Mucosa of descending colon (tissue), 3 donors: ENCODE results near the gene DCLK1. TPM values are rescaled to one million over a fixed set of nuclear protein-coding genes. Genes with fewer than 3 reads are reported as not detected.

ENCODE experiments used
- ATAC-seq: fragments of 200-7000 bp; cut with Tn5 transposase; one replicate; pipeline ENCODE4 v1.9.1; 2020; ENCODE audit warnings: mild to moderate bottlenecking, moderate library complexity
- DNase-seq, 3 donors: peaks; one replicate each; pipeline ENCODE4 v3.0.0-alpha.2; 2020
- H3K36me3 ChIP-seq: fragments of 200-600 bp; one replicate; pipeline ENCODE4 v1.8.0; 2021; ENCODE audit warnings: low read depth, mild to moderate bottlenecking
- H3K4me1 ChIP-seq: fragments of 200-600 bp; one replicate; pipeline ENCODE4 v1.8.0; 2021; ENCODE audit warnings: low read depth, mild to moderate bottlenecking
- H3K4me3 ChIP-seq: fragments of 200-600 bp; one replicate; pipeline ENCODE4 v1.8.0; 2021; ENCODE audit warnings: mild to moderate bottlenecking
- H3K9me3 ChIP-seq: fragments of 200-600 bp; one replicate; pipeline ENCODE4 v1.8.0; 2021; ENCODE audit warnings: mild to moderate bottlenecking
- intact Hi-C, 2 donors: fragments of 100-400 bp; cut with DNase I in 1 of 2; cut with micrococcal nuclease in 1 of 2; formaldehyde crosslinking; loops; one replicate each; pipeline versions ENCODE4 v1.11.0 to v1.11.1; 2022; cut with DNase I, micrococcal nuclease
- total RNA-seq, 3 donors: library from RNA; stranded (reverse); fragmentation: NEBNext Ultra II Directional in 2 of 3; extraction: Animal tissue kit (Norgen Biotek cat#: 25700) in 2 of 3; gene quantifications; one replicate each; pipeline versions ENCODE4 v1.2.1 to v1.2.4, GENCODE V29; 2021 to 2023
- TF ChIP-seq, protein P1 (sequence below): fragments of 200-600 bp; IDR thresholded peaks from one replicate; pipeline ENCODE4 v1.8.0; 2022; ENCODE audit warnings: antibody characterized with exemption, mild to moderate bottlenecking
- donor health status: DM: no; HTN: no; CAD: no; lungs with moderate emphysema.
- donor health status: DM: no; HTN: no; CAD: no.
- donor health status: DM: no; HTN: yes; CAD: no.

The DCLK1 gene
- total RNA-seq, 3 donors from 2014 or later: 2.6 to 17.9 (median 12.7) TPM

DNA sequence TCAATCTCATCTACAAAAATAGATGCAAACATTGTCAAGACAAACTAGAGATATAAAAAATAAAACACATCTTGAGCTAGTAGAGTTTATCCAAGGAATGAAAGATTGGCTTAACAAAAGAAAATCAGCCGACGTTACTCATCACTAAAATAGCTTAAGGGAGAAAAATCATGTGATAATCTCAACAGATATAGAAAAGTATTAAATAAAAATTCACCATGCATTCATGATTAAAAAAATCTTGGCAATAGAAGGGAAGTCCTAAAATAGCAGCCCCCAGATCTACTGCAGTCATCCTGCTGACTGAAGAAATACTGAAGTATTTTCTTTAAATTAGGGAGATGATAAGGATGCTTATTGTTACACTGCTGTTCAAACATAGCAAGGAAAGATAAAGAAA, 12.6 kb upstream of the DCLK1 start:
- intact Hi-C loops: no loop called here
- no peak for ATAC-seq
- Histone ChIP-seq H3K9me3 (no peaks in the 10 kb centered on the region), H3K36me3 (no peaks in the 10 kb centered on the region), H3K4me1 (no peaks in the 10 kb centered on the region), H3K4me3 (no peak overlapping the region)
- TF ChIP-seq, protein P1, sequence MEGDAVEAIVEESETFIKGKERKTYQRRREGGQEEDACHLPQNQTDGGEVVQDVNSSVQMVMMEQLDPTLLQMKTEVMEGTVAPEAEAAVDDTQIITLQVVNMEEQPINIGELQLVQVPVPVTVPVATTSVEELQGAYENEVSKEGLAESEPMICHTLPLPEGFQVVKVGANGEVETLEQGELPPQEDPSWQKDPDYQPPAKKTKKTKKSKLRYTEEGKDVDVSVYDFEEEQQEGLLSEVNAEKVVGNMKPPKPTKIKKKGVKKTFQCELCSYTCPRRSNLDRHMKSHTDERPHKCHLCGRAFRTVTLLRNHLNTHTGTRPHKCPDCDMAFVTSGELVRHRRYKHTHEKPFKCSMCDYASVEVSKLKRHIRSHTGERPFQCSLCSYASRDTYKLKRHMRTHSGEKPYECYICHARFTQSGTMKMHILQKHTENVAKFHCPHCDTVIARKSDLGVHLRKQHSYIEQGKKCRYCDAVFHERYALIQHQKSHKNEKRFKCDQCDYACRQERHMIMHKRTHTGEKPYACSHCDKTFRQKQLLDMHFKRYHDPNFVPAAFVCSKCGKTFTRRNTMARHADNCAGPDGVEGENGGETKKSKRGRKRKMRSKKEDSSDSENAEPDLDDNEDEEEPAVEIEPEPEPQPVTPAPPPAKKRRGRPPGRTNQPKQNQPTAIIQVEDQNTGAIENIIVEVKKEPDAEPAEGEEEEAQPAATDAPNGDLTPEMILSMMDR: no peak
- DNase-seq: no peak

DNA sequence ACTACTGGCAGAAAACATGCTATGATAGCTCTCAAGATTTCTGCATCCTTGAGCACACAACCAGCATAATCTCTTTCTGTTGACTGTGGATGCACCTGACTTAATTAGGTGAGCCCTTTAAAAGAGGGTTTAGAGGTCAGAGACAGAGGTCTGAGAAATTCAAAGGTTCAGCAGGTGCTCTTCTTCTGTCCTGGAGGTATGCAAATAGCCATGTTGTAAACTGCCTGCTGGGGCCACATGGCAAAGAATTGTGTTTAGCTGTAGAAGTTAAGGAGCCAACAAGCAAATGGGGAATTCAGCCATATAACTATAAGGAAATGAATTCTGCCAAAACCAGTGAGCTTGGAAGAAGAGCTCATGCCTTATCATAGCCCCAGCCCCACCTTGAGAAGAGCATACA, 11.6 kb upstream of the DCLK1 start:
- intact Hi-C loops: no loop called here
- Histone ChIP-seq H3K9me3 (no peaks in the 10 kb centered on the region), H3K36me3 (no peaks in the 10 kb centered on the region), H3K4me3 (no peak overlapping the region), H3K4me1 (no peaks in the 10 kb centered on the region)
- ATAC-seq (no peak), DNase-seq (no peak)
- TF ChIP-seq, protein P1: no peak

DNA sequence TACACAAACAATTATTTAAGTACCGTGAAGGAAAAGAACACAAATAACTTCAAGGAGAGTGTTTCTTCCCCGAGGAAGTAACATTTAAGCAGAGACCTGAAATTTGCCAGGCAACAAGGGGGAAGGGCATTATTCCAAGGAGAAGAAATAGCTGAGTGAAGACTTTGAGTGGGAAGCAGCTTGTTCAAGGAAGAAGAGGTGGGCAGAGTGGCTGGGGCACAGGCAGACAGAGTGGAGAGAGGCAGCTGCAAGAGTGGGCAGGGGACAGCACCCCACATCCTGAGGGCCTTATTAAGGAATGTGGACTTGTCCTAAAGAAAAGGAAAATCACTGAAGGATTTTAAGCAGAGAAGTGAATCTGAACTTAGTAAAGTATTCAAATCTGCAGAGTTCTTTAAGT, 4.7 kb upstream of the DCLK1 start:
- H3K4me1 ChIP-seq: no peaks in the 10 kb centered on the region
- ATAC-seq (no peak), DNase-seq (no peak)
- TF ChIP-seq, protein P1: no peak
- H3K4me3 ChIP-seq: no peak overlapping the region
- no peaks in the 10 kb centered on the region for H3K9me3 ChIP-seq
- intact Hi-C loops: no loop called here
- H3K36me3 ChIP-seq: no peaks in the 10 kb centered on the region

DNA sequence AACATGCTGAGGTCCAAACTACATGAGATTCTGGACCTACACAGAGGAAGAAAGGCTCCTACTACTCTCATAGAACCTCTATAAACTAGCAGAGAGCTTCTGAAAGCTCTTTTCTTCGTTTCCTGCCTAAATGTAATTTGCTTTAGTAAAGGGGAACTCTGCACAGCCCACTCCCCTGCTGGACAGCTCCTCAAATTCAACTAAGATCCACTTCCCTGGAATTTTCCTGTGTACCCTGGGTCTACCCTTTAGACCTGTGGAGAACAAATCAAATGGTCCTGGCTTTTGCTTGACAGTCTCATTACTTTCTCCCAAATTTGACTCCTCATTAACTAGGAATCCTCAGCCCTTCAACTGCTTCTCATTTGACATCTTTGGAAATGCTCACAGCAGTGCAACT, 3.5 kb upstream of the DCLK1 start:
- no peaks in the 10 kb centered on the region for H3K9me3 ChIP-seq
- intact Hi-C loops: no loop called here
- no peaks in the 10 kb centered on the region for H3K36me3 ChIP-seq
- no peaks in the 10 kb centered on the region for H3K4me1 ChIP-seq
- ATAC-seq (no peak), DNase-seq (no peak)
- no peak overlapping the region for H3K4me3 ChIP-seq
- TF ChIP-seq, protein P1: no peak

DNA sequence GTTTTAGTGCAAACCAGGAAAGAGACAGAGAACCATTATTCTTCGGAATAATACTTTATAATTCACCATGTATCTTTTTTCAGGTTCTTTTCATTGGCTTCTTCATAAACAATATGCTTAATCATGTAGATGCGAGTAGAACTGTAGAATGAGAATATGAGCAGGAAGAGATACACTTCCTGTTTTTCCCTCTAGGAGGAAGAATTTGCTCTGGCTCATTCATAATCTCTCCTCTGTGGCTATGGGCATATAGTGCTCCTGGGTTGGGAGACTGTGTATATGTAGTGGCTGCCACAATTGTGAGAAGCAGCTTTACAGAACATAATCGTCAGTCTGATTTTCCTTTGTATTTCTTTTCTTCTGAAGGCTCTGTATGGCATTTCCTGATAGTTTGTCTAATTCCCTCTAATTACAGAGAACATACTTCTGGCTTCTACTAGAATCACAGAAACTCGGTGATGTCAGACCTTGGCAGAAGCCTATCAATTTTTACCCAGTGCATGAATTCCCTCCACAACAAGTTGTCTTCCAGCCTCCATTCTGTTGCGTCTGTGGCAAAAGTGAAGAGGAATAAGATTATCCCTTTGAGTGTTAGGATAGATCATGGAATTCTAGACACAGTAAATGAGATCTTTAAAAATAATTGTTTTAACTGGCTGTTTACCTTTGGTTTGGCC, 2.9 kb upstream of the DCLK1 start:
- DNase-seq (no peak), ATAC-seq (no peak)
- no peaks in the 10 kb centered on the region for H3K36me3 ChIP-seq
- no peaks in the 10 kb centered on the region for H3K4me1 ChIP-seq
- no peaks in the 10 kb centered on the region for H3K9me3 ChIP-seq
- intact Hi-C loops: no loop called here
- TF ChIP-seq, protein P1: no peak
- no peak overlapping the region for H3K4me3 ChIP-seq

DNA sequence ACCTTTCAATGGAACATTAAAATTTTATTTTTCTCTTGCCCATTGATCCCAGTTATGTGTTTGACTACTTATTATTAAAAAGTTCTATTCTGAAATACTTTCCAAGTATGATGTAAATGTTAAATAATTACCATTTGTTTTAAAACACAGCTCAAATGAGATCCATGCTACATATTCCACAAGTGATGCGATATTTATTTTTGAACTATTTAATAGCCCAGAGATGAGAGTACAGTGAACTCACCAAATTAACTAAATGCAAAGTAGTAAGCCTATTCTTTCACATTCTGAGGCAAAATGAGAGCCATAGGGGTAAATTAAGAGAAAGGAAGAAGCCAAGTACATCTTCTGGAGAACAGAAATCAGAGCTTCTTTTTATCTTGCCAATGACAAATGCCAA, 1.2 kb upstream of the DCLK1 start:
- no peak overlapping the region for H3K4me3 ChIP-seq
- H3K36me3 ChIP-seq: no peaks in the 10 kb centered on the region
- H3K4me1 ChIP-seq: no peaks in the 10 kb centered on the region
- no peaks in the 10 kb centered on the region for H3K9me3 ChIP-seq
- no peak for DNase-seq
- intact Hi-C loops: no loop called here
- ATAC-seq: no peak
- TF ChIP-seq, protein P1: no peak
